ENCODE measurements around the gene APBA2.

APBA2 gene

GRCh38 chr15:28897861-28898585 is 12.2 kb downstream of the APBA2 start:
- no peak for DNase-seq

DNA sequence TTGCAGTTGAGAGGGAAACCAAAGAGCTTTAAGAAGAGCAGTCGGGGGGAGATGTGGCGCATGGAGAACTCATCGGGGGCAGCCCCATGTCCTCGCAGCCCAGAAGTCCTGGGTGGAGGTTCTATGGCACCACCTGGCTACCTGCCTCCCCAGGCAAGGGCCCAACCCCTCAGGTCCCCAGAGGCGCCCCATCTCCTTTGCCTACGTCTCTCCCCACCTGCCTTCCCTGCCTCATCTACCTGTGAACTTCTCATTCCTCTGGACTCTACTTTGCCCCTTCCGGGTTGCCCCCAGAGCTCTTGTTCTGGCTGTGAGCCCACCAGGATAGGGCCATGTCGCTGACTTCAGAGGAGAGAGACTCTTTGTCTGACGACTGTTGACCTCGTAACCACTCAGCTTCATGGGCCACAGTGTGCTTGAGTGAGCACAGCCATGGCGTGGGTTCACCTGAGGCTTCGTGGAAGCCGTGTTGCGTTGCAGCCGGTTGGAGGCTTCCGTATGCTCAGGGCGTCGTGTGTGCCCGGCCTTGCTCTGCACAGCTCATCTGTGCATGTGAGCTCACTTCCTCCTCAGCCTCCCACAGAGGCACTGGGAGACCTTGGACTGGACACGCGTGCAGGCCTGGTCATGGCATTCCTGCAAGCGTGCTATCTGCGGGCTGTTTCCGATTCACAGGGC is 13.4 kb downstream of the APBA2 start:
- no peak for DNase-seq

DNA sequence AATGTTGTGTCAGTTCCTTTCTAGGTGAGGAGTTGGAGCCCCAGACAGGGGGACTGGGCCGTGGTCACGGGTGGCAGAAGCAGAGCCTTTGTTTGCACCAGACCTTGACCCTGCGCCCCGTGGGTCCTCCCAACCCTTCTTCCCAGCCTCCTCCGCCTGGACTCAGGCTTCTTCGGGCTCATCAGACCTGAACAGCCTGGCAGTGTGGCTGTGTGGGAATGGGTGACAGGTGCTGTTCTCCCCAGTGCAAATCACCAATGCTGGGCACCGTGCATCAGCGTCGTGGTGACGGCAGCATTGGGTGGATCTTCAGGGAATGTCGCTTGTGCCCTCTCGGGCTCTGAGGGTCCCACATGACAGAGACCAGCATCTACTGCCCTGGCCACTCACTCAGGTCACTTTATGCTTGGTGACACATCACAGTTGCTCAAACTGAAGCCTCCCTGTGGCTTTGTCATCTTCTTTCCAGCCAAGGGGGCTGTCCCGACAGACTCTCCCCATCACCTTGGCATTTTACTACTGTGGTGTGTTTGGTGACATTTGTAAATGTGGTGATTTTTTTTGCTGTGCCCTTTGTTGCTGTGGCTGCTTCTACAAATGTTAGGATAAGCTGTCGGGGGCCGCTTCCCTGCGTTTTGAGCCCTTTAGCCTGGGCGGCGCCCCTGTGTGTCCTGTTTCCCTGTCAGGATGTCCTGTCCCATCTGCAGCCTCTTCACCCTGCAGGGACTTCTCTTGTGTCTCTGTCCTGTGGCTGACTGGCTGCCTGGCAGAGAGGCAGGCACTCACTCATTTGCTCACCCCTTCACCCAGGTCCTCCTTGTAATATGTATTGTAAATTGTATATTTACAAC is 14.5 kb downstream of the APBA2 start:
- no peak for DNase-seq

- no peak for DNase-seq
Measured at GRCh38 chr15:28900892-28901586, 15.3 kb downstream of the APBA2 start.

GRCh38 chr15:28901587-28901980 is 15.8 kb downstream of the APBA2 start:
- DNase-seq = no peak

DNA sequence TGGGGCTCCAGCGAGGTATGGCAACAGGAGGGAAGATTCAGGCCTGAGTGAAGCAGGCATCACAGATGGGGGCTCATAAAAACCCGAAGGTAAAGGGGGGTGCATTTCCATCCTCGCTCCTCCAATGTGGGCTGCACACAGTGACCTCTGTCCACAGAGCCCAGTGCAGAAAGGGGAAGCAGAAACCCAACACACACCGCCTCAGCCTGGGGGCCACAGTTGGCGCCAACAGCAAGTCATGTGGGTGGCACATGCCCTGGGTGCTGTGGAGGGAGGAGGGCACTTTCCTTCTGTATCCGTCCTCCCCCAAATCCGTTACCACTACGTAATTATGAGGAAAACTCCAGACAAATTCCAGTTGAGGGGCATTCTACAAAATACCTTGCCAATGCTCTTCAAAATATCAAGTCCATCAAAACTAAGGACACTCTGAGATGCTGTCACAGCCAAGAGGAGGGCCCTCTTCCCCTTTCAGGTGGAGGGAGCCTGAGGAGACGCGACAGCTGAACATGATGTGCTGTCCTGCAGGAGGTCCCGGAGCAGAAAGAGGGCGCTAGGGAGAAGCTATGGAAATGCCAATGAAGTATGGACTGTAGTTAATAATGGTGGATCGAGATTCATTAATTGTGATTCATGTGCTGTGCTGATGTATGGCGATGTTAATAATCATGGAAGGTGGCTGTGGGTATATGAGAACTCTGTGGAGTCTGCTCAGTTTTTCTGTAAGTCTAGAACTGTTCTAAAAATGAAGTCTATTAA is 16.4 kb downstream of the APBA2 start:
- DNase-seq = no peak

DNA sequence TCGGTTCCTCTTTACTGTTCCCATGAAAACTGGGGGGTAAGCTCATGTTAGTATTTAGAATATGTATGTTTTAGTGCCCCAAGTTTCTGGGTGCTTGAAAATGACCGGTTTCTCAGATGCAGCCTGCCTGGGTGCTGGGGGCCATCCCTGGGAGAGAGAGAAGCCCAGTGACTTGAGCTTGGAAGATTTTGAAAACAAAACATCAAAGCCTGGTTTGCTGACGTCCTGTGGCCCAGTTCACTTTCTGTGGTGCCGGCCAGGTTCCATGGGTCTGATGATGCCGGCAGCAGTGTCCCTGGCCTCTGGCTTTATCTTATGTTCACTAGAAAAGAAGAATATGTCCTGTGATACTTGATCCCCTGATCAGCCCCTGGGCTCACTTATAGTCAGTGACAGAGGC is 17.1 kb downstream of the APBA2 start:
- no peak for DNase-seq

DNA sequence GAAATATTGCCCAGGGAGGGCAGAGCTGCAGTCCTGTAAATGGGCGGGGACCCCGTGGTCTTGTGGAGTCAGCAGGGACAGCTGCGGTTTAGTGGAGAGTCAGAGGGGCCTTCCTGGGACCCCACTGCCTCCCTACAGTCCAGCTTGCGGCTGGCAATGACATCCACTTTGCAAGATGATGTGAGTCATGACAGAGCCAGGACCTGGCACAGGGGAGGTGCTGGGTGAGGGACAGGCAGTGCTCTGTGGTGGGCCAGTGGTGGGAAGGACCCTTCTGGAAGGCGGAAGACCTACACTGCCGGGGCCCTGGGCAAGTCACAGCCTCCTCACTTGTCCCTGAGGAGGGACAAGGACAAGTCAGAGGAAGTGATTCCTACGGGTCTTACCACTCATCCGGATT is 17.8 kb downstream of the APBA2 start:
- no peak for DNase-seq

DNA sequence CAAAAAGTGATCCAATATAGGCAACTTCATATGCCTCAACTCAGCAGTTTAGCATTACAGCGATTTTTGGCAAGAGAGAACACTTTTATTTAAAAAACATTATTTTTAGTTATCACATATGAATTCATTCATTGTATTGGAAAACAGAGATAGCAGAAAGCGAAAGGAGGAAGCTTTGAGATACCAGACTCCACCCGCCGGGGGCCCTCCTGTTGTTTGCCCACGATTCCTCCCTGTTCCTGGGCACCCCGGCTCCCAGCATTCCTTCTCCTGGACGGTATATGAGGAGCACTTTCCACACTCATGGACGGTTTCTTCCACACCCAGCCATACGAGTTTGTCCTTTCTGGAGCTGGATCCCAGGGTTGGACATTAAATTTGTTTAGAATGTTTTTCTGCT is 18.2 kb downstream of the APBA2 start:
- no peak for DNase-seq

DNA sequence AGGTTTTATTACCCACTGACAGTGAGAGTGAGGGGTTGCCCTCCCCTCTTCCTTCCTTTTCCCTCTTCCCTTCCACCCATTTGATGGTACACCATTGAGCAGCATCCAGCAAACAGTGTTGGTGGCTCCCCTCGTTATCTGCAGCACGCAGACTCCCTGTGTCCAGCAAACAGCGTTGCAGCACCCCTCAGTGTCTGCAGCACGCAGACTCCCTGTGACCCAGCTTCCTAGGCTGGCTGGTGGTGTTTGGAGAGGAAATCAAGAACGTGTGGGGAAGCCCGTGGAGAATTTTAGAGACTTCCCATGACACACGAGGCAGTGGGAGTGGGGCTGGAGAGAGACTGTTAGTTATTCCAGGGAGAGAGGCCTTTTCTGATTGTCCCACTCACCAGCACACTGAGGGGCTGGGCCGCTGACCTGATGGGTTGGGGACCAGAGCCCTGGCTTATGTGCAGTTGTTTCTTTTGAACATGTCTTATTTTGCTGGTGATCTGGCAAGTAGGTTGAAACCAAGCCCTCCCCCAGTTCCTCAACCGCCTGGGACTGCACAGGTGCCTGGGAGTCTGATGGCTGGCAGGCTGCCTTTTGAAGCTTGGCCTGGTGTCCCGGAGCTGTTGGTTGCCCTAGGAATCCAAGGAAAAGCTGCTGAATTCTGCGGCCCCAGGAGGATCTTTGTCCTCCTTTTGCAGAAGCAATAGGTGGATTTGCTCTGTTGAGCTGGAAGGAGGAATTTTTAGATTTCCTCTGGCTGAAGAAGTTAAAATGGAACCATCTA is 19.0 kb downstream of the APBA2 start:
- DNase-seq = no peak

GRCh38 chr15:28907338-28907960 is 21.7 kb downstream of the APBA2 start:
- DNase-seq = no peak

- DNase-seq = no peak
Measured at GRCh38 chr15:28909958-28910500, 24.3 kb downstream of the APBA2 start.

DNA sequence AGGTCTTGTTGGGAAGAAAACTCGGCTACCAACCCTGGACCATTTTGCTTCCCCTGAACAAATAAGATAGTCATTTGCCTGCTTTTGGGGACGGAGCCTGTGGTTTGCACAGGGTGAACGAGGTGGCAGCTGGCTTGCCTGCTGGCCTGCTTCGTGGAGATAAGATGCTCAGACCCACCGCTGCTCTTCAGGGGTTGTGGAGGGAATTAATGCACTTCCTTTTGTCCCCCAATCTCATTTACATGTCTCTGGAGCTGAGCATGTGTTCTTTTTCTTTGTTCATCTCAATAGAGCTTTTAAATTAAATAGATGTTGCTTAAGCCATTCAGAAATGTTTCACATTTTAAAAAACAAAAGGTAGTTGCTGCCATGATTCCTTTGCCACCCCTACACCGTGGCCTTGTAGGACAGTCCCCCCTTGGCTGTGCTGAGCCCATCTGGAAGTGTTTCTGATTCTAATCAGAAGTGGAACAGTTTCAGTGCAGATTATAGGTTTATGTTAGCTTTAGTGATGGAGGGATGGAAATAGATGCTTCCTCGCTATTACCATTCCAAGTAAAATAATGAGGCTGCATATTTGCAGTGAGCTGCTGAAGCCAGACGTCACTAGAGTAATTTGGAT is 25.6 kb downstream of the APBA2 start:
- DNase-seq = no peak

DNA sequence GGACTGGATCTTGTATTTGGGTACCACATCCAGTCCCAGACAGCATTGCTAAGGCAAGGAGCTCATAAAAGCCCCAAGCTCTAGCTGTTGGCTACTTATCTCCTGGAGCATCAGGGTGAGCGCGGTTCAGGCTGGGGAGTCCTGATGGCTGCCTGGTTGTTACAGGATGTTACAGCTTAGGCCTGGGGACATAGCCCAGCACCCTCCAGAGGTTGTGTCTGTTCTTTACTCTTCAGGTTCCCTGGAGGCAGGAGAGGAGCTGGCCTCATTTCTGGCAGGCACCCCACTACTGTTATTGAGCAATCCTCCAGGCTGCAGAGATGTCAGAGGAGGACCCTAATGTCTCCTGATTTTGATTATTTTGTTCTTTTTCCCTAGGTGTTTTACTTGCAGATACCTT is 26.6 kb downstream of the APBA2 start:
- DNase-seq = no peak

GRCh38 chr15:28913171-28913765 is 27.5 kb downstream of the APBA2 start:
- no peak for DNase-seq

DNA sequence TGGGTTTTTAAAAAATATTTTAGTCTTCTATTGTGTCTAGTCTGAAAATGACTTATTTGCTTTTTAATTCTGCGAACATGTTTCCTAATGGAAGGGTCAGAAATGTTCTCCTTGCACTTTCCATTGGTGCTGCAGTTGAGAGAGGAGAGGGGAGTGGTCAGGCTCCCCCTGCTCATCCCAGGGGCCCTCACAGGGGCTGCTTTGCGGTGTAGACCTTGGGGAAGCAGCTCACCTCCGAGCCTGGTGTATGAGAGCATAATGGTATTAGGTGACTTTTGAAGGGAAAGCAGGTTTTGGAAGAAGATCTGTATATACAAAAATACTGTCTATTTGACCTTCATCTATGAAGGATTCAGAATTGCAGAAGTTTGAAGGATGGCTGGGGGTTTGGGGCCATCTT is 28.3 kb downstream of the APBA2 start:
- no peak for DNase-seq

- no peak for DNase-seq
Measured at GRCh38 chr15:28914483-28915023, 28.8 kb downstream of the APBA2 start.

DNA sequence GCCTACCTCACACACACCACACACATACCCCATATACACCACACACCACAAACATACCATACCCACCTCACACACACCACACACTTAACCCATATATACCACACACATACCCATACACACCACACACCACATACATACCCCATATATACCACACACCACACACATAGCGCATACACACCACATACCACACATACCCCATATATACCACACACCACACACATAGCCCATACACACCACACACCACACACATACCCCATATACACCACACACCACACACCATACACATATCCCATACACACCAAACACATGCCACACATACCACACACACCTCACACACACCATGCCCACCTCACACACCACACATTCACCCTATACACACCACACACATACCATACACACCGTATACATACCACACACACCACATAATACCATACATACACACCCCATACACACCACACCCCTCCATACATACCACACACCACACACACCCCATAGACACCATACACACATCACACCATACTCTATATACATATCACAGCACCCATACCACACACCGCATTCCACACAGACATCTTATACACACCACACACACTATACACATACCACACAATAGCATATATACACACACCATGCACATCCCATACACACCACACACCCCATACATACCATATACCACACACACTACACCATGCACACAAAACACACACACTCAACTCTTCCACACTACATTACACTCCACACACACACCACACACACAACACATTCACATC is 29.5 kb downstream of the APBA2 start:
- DNase-seq = no peak

GRCh38 chr15:28915935-28916334 is 30.2 kb downstream of the APBA2 start:
- DNase-seq = no peak

All from KG1 (cell line).